LNCAP (cell line): Measurements from ENCODE around the gene FBXL20.

ENCODE experiments used
- TF ChIP-seq, protein P1 (sequence below): fragments of 450-650 bp; IDR thresholded peaks from 2 replicates; pipeline ENCODE4 v1.5.1; 2017; ENCODE audit warnings: mild to moderate bottlenecking

FBXL20 gene

DNA sequence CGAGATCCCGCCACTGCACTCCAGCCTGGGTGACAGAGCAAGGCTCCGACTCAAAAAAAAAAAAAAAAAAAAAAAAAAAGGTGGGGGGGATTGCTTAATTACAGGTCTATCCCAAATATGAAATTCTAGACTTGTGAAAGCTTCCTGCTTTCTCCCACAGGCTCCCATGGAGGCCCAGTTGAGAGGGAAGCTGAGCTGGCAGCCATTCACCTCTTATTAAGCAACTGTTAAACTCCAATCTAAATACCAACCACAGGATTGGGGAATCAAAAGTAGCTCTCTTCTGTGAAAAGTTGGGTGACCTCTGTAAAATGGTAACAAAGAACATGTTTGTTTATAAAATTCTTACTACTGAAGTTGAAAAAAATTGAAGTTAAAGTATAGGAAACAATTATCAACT lies 129.9 kb downstream of the FBXL20 start:
- TF ChIP-seq, protein P1, sequence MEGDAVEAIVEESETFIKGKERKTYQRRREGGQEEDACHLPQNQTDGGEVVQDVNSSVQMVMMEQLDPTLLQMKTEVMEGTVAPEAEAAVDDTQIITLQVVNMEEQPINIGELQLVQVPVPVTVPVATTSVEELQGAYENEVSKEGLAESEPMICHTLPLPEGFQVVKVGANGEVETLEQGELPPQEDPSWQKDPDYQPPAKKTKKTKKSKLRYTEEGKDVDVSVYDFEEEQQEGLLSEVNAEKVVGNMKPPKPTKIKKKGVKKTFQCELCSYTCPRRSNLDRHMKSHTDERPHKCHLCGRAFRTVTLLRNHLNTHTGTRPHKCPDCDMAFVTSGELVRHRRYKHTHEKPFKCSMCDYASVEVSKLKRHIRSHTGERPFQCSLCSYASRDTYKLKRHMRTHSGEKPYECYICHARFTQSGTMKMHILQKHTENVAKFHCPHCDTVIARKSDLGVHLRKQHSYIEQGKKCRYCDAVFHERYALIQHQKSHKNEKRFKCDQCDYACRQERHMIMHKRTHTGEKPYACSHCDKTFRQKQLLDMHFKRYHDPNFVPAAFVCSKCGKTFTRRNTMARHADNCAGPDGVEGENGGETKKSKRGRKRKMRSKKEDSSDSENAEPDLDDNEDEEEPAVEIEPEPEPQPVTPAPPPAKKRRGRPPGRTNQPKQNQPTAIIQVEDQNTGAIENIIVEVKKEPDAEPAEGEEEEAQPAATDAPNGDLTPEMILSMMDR: no peak

- TF ChIP-seq, protein P1: peak; percentile 61
Measured at GRCh38 chr17:39270923-39271322, 130.5 kb downstream of the FBXL20 start.

GRCh38 chr17:39264119-39264518 lies 137.3 kb downstream of the FBXL20 start:
- TF ChIP-seq, protein P1: no peak

DNA sequence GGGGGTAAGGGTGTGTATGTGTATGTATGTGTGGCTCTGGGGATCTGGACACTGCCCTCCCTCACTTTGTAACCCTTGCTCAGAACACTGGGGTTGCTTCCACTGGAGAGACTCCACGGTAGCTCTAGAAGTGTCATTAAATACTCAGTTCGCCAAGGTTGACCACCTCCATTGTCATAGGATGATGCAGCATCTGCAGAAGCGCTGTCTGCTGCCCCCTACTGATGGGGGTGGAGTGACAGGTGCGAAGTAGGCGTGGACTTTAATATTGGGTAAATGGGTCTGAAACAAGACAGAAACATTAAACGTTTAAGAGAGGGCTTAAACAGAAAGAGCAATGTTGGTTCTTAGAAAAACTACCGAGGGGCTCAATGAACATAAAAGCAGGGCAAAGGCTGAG lies 140.1 kb downstream of the FBXL20 start:
- TF ChIP-seq, protein P1: peak; percentile 30; the same call in 1 of the 2 replicates

GRCh38 chr17:39252788-39253460 lies 148.5 kb downstream of the FBXL20 start:
- TF ChIP-seq, protein P1: no peak

GRCh38 chr17:39251997-39252396 lies 149.4 kb downstream of the FBXL20 start:
- TF ChIP-seq, protein P1: no peak

DNA sequence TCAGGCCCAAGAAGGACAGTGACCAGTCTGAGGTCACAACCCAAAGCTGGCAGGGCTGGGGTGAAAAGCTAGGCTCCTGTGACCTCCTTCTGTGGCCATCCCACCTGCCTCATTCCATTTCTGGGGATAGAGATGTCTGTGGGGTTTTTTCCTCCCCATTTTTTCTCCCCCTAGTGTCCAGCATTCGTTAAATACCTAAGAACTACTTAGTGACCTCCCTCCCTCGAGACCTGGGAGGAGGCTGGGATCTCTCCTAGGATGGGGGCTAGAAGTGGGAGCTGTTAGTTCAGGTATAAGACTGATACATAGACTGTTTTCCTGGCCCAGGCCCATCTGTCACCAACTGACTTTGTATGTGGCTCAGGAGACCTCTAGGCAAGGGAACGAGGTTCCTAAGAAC lies 155.2 kb downstream of the FBXL20 start:
- TF ChIP-seq, protein P1: no peak
